NCI-H82 (cell line): Measurements from ENCODE around the gene CHMP2A.

Experiments
- DNase-seq: peaks from one replicate; lab custom pipeline; 2025; lab: John Stamatoyannopoulos, UW

The CHMP2A gene

DNA sequence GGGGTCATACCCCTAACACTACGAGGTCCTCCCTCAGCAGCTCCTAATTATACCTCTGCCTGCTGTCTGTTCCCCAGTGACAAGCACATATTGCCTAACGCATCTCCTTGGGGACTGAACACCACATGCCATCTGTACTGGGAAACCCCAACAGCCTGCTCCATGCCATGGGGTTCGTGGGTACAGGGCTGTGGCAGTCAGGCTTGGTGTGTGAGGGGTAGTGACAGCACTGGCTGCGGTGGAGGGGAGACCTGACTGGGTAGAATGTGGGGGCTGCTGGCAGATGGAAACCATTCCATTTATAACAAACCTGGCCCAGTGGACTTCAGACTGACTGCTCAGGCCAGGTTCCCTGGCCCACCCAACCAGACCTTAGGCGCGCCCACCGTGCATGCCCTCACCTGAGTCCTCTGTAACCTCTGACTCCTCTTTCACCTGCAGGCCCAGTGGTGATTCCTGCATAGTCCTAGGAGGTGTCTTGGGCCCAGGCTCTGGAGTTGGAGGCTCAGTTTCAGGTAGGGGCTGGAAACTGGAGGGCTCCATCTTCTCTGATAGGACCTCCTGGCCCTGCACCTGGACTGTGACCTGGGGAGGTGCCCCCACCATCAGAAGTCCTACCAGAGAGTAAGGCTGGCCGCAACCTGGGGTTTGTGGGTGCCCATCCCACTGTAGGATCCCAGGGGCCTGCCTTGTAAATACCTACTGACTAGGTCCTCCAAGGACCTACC lies 15.2 kb upstream of the CHMP2A start:
- no peak for DNase-seq

DNA sequence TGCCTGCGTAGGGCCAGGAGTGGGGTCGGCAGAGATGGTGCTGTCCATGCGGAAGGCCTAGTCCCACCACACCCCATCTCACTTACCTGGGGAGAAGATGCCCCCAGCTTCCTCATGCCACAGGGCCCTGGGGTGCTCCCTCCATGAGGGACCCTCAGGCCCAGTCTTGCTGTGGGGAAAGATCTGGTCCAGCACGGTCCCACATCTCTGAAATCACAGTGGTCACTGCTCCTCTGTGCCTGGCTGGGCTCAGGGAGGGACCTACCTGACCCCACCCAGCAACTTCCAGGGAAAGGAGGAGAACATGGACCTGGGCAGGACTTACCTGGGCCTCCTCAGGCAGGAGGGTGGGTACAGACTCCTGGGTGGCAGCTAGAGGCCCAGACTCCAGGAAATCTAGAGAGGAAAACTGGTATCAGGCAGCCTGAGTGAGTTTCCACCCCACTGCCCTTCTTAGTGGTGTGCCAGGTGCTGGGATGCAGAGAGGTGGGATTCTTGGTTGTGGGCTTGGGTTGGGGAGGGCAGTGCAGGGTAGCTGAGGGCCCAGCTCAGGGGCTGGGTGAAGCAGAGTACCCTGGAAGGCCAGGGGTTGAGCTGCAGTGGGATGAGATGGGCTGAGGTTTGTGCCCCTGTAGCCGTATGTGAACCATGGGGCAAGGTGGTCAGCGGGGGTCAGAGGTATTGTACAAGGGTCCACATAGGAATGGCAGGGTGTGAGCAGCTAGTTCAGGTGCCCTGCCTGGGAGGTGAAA lies 14.5 kb upstream of the CHMP2A start:
- DNase-seq, result no peak

DNA sequence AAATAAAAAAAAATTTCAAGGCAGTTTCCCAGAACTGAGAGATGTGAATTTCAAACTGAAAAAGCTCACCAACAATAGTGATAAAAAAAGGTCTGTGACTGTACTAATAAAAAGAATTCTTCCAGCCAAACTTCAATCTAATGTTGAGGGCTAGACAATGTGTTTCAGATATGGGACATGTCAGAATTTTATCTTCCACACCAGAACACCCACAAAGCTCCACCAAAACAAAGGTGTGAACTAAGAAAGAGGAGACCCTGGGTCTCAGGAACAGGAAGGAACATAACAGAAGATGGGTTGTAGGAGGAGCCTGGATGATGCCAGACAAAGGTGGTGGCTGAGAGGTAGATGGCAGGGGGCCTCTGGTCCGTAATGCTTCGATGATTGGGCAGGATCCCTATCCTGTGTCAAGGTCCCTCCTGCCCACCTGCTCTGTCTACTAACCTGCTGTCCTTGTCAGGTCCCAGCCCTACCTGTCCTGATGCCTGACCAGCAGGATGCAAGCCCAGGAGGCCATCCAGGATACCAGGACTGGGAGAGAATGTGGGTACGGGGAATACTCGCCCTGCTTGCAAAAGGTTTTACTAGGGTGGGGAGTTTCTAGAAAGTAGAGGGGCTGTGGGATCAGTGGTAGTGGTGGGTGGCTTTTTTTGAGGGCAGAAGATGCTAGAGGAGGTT lies 13.7 kb upstream of the CHMP2A start:
- no peak for DNase-seq

DNA sequence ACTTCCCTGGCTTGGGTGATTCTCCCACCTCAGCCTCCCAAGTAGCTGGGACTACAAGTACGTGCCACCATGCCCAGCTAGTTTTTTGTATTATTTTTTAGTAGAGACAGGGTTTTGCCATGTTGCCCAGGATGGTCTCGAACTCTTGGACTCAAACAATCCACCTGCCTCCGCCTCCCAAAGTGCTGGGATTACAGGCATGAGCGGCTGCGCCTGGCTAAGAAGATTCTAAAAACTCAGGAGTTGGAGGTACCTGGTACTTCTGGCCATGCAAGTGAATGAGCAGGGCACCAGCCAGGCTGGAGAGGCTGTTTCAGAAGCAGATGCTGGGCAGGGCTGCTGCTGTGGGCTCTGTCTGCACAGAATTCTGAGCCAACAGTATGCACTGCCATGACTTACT lies 12.1 kb upstream of the CHMP2A start:
- no peak for DNase-seq

- DNase-seq, result no peak
Measured at GRCh38 chr19:58563823-58564222, 8.9 kb upstream of the CHMP2A start.

DNA sequence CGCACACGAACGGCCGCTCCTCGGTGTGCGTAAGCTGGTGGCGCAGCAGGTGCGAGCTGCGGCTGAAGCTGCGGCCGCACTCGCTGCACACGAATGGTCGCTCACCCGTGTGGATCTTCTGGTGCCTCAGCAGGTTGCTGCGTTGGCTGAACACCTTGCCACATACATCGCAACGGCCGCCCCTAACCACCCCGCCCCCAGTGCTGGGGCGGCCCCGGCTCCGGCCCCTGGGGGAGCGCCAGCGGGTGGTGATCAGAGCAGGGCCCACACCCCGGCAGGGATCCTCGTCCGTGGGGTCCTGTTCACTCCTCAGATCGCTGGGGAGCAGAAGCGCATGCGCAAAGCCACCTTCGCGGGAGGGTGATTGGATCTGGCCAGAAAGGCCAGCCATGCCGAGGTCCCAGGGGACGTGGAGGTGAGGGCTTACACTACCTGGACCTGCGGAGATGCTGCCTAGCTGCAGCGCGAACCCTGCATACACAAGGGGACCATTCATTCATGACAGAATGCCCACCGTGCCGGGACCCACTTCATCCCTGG lies 8.2 kb upstream of the CHMP2A start:
- no peak for DNase-seq

GRCh38 chr19:58562122-58563033 lies 7.5 kb upstream of the CHMP2A start:
- DNase-seq, result no peak

- DNase-seq, result no peak
Measured at GRCh38 chr19:58561373-58562121, 6.6 kb upstream of the CHMP2A start.

GRCh38 chr19:58560921-58561320 lies 6.0 kb upstream of the CHMP2A start:
- no peak for DNase-seq

GRCh38 chr19:58560007-58560887 lies 5.3 kb upstream of the CHMP2A start:
- no peak for DNase-seq

DNA sequence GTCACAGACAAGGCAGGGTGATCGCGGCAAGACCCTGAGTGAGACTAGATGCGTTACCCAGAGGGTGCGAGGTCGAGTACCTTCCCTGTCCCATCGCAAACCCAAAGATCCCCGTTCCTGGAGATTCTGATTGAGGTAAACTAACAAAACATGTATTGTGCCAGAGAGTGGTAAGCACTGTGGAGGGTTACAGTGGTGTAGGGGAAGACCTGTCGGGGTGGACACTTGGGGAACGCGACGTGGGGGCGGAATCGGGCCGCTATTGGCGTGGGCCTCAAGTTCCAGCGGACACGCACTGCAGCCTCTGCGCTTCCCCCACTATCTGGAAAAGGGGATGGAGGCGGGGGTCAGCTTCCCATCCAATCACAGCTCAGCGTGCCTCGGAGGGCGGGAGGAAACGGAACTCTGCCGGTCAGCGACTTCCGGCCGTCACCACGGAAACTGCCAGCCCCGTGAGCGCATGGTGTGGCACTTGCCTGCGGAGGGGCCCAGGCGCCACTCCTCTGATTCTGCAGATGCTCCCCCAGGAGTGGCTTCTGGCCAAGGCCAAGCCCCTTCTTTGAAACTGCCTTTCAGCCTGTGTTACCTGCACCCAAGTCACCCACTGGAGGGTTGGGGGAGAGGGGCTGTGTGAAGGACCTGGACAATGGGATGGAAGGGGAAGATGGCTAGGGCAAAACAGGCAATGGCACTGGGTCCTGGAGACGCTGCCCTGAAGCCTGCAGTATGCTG lies 4.5 kb upstream of the CHMP2A start:
- no peak for DNase-seq

- DNase-seq, result no peak
Measured at GRCh38 chr19:58558623-58559274, 3.8 kb upstream of the CHMP2A start.

- DNase-seq, result no peak
Measured at GRCh38 chr19:58558066-58558622, 3.2 kb upstream of the CHMP2A start, which contains the start of gene UBE2M. UBE2M (minus strand) TSS chr19:58558611; CDS start chr19:58558381, 230 bp downstream.

- DNase-seq, result no peak
Measured at GRCh38 chr19:58557221-58558065, 2.5 kb upstream of the CHMP2A start.

DNA sequence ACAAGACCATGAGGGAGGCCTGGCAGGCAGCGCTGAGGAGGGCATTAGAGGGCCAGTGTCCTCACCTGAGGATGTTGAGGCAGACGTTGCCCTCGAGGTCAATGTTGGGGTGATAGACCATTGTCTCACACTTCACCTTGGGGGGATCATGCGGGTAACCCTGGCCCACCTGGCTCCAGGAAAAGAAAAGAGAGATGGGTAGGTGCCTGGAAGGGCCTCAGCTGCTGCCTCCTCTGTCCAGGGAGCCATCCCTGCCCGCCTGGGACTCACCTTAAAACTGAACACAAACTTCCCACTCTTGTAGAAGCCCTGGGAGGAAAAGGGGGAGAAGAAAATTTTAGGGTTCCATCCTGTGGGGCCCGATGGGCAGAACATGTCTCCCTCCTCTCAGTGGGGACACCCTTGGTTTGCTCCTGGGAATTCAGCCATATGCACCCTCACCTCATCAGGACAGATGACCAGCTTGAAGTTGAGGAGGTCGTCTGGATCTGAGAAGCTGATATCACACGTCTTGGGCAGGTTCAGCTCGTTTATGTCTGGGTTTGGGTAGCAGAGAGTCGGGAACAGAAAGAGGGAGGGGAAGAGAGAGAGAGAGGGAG lies 1.8 kb upstream of the CHMP2A start:
- DNase-seq, result no peak

DNA sequence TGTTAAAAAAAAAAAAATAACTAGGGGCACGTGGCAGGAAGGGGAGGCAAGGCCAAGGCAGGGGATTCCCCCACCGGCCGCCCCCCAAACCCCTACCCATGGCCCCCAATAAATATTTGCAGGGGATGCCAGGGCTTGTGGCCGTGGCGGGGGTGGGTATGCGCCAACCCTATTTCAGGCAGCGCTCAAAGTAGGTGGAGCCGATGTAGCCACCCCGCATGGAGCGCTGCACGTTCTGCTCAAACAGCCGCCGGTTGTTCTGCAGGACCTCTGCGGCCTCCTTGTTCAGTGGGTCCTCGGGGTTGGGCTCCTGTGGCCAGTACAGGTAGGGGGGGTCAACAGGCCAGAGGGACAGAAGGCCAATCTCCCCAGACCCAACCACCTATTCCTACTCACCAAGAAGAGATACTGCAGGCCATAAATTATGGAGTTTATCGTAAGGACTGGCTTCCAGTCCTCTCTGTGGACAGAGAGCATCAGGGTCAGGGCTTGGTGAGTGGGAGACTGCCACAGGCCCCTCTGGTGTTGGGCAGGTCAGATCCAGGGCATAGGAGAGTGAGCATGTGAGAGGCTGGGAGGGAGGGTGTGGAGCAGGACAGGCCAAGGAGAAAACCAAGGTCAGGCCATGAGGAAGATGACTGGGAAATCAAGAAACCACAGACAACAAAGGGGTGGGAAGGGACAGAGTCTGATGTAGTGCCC lies 1.2 kb upstream of the CHMP2A start:
- no peak for DNase-seq
